Measurements from ENCODE around the gene FAM118B. TPM values are rescaled to one million over a fixed set of nuclear protein-coding genes. Genes with fewer than 3 reads are reported as not detected.
"Not testable (repeated sequence)": the region's sequence is repeated elsewhere in the genome, so short reads cannot be mapped to it uniquely, and the experiment has no call there.

Gene FAM118B
- polyA plus RNA-seq, 10 donors, result 20.8 to 25.3 (median 22.6) TPM

DNA sequence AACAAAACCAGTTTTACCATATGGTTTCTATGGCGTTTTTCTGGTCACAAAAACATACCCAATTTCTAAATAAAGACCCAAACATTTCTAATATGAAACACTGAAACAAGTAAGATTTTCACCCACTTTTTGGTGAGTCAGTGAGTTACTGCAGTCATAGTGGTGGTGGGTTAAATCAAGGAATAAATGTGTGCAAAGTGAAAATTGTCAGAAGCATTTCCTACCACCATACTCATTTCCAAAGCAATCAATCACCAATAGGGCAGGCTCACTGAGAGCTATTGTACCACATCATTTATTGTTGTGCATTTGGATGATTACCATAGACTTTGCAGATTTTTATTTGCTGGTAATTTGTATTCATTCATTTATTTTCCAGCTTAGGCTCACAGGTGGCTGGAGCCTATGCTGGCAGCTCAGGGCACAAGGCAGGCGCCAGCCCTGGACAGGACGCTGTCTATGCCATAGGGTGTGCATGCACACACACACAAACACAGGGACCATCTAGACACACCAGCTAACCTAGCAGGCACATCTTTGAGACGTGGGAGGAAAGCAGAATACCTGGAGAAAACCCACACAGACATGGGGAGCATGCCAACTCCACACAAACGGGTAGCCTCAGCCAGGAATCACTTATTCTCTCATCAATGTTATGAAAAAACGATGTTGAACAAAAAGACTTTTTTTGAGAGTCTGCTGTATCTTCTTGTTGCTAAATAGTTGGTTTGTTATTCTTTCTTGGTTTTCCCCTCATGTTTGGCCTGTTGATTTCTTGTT is 5.1 kb downstream of the FAM118B start:
- no peak for DNase-seq

DNA sequence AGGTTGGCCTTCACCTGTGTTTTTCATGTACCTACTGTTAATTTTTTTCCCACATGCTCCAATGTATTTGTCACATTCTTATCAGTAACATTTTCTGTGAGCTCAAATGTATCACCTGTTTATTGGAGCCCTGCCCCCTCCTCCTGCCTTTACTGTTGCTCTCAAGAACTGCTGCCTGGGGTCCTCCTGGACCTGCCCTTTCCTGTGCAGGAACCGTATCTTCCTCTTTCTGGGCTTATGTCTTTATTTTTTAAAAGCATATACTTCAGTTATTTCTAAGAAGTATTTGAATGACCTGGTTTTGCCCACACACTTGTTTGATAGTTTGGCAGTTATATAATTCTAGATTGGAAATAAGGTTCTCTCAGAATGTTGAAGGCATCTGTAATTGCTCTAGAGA is 5.9 kb downstream of the FAM118B start:
- DNase-seq, result no peak

DNA sequence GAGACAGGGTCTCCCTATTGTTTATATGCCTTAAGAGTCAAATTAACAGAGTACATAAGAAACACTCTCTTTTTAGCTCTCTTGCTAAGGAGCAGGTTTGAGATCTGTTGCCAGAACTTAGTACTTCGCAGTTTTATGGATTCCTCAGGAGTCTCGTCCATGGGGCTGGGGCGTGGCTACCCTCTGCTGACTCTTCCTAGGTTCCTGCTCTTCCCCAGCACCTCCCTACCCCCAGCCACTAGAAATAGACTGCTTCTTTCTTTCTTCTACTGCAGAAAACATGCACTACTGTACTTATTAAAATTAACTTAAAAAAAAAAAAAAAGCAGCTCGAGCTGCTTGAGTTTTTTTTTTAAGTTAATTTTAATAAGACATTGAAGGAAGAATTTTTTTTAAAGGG is 8.0 kb downstream of the FAM118B start:
- DNase-seq, result no peak

DNA sequence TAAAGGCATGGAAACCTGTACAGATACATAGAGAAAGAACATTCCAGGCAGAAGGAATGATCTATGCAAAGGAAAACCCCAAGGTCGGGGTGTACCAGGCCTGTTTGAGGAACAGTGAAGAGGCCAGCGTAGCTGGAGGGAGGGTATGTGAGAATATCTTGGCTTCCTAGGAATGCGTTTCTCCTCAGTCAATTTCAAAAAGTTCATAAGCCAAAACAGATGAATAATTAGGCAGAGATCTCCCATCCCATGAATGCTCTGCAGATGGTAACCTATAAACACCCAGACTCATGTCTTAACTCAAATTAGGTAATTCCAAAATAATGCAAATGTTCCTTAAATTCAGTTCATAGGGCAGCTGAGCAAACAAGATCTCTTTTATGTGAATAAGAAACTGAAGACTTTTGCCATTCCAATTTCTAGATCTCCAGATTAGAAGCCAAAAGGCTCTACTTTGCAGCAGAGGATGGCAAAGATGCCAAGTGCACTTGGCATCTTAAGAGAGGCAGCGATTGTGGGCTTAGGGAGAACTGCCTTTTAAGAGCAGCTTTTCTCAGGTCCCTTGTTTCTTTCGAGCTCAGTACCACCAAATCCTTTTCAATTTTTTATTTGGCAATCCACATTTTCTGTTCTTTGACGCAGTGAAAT is 13.2 kb downstream of the FAM118B start:
- no peak for DNase-seq

DNA sequence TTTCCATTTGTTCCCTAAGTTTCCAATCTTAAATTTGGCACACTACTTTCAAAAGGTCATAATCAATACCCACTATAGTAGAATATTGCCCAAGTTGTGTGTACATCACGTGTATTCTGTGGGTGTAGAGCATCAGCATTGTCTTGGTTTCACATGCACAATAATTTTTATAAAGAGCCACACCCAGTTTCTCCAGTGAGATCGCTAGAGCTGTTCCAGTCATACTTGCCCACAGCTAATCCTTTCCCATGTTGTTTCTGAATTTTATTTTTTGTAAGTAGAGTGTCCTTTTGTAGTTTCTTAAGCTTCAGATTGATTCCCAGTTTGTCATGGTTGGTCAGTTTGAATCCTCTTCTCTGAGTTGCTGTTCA is 13.7 kb downstream of the FAM118B start:
- no peak for DNase-seq

DNA sequence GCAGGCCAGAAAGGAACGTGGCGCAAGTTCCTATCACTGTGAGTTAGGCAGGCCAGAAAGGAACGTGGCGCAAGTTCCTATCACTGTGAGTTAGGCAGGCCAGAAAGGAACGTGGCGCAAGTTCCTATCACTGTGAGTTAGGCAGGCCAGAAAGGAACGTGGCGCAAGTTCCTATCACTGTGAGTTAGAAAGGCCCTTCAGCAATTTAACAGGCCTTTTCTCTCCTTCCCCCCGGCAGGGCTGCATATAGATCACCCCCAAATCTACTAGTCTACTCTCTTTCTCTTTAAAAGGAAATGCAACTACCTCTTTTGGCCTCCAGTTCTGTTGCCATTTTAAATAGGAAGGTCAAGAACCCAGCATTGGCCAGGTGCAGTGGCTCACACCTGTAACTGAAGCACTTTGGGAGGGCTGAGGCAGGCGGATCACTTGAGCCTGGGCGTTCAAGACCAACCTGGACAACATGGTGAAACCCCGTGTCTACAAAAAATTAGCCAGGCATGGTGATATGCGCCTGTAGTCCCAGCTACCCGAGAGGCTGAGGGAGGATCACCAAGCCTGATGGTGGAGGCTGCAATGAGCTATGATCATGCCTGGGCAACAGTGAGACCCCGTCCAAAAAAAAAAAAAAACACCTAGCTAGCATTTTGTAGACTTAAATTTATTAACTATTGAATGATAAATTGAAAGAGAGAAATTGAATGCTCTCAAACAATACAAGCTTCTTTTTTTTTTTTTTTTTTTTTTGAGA is 14.9 kb downstream of the FAM118B start:
- DNase-seq, result no peak

DNA sequence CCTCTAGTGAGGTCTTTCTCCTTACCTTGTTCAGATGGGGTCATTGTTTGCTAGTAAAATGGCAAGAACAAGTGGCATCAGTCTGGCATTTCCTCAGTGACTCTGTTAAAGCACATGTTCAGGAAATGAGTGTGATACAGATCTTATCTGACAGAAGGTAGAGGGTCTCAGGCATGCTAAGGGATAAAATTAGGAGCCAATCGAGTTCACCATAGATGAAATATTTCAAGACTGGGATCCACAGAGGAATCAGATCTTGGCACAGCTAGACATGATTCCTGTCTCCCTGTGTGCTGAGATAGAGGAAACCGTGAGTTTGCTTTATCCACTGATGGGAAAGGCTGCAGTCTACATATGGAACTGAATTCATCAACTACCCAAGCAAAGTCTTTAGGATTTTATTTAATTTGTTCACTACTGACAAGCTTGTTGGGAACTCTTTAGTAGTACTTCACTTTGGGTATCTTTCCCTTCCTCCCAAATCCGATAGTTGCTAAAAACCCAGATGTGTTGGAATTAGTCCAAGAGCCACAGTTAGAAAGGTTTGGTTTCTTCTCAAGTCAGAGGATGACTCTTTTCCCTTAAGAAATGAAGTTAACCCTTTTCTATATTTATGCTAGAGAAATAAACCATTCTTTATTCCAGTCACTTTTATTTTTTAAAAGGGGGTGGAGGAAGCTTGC is 18.4 kb downstream of the FAM118B start:
- DNase-seq, result peak; percentile 24 to 63 (median 38)

DNA sequence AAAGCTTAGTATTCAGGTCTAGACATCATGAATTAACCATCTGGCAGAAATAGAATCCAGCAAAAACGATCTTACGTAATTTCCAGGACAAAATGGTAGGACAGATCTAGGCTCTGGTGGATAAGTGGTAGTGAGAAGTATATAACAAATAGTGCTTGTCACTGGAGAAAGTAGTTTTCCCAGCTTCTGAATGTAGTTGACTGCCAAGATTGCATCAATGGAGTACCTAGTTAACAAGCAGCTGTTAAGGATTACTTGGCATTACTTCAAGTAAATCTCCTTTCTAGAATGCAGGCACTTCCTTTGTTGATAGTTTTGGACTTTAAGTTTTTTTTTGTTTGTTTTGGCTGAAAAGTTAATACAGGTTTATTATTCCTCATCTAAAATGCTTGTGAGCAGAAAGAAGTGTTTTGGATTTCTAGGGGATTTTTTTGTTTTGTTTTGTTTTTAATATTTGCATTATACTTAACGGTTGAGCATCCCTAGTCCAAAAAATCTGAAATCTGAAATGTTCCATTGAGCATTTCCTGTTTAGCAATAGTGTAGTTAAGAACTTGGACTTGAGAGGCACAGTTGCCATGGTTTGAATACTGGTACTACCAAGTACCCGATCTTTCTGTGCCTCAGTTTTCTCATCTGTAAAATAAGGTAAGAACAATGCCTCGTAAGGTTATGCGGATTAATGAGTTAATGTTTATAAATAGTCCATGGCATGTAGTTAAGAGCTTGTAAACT is 20.3 kb downstream of the FAM118B start:
- peak in 1 of 3 donors; percentile 40 for DNase-seq

DNA sequence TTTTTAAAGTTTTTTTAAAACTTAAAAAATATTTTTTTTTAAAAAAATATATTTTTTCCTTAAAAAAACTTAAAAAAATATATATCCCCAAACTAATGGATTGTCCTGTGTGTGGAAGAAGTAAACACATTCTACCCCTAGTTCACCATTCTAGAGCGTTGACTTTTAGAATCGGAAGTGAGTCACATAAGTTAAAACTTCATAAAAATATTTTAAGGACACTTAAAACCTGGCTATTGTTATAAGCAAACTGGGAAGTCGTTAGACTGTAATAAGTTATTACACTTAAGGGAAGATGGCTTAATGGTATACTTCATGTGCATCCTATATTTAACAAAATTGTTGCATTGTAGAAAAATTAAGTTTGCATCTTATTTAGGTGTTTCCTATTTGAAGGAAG is 21.1 kb downstream of the FAM118B start:
- DNase-seq, result no peak

DNA sequence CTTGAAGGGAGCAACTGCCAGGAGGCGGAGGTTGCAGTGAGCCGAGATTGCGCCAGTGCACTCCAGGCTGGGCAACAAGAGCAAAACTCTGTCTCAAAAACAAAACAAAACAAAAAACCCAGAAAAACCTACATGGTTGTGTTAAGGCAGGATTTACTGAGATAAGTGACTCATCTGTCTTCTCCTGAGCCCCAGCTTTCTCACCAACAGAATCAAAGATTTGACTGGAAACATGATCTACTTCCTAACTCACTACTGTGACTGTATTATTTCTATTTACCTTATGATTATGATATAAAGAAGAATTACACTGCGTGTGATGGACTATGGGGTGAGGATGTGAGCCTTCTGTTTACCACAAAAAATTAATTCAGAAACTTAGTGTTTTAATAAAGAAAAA is 21.8 kb downstream of the FAM118B start:
- no peak for DNase-seq

DNA sequence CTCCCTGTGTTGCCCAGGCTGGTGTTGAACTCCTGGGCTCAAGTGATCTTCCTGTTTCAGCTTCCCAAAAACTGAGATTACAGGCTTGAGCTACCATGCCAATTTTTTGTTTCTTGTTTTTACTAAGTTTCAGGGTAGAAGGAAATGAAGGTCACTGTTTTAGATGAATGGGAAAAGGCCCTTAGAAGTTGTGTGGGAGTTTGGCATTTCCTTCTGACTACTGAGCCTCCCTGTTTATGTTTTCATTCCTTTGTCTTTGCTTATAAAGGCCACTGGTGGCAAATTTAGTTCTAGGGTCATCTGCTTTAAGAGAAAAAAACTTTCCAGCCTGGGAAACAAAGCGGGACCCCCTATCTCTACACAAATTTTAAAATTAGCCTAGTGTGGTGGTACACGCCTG is 35.1 kb downstream of the FAM118B start:
- no peak for DNase-seq

DNA sequence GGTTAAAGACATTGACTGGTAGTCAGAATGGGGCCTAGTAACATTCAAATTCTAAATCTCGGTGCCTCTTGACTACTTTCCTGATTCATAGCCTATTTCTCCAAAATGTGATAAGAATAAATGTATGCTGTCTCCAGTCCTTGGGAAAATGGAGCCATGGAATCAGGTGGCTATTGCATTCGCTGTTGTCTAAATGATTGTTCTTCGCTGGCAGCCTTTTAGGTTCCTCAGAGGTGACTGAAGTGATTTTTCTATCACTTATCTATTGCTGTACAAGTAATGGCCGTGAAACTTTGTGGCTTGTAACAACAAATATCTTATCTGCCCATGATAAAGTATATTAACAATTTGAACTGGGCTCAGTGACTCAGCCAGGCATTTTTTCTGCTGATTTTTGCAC is 41.7 kb downstream of the FAM118B start:
- DNase-seq, result no peak

DNA sequence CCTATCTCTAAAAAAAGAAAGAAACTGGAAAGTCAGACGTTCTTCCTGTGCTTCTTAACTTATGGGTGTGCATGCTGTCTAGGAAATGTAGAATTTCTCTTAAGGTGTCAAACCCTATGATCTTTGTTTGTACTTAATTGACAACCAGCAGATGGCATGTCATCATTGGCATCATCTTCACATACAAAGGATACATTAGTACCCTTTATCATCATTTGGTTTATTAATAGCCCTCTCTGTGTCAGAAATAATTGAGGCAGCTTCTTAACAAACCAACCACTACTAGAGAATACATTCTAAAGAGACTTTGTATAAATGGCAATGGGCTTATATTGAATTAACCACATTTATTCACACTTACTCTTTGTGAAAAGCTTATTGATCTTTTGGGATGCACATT is 43.2 kb downstream of the FAM118B start:
- no peak for DNase-seq

DNA sequence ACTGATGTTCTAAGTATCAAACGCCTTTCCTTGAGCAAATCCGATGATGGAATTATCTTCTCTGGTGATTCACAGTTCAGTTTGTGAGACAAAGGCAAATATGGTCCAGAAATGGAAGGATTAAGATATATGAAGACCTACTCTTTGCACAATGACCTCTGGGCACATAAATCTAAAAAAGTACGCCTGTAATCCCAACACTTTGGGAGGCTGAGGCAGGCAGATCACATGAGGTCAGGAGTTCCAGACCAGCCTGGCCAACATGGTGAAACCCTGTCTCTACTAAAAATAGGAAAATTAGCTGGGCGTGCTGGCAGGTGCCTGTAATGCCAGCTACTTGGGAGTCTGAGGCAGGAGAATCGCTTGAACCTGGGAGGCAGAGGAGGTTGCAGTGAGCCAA is 43.9 kb downstream of the FAM118B start:
- DNase-seq, result not testable (repeated sequence)

DNA sequence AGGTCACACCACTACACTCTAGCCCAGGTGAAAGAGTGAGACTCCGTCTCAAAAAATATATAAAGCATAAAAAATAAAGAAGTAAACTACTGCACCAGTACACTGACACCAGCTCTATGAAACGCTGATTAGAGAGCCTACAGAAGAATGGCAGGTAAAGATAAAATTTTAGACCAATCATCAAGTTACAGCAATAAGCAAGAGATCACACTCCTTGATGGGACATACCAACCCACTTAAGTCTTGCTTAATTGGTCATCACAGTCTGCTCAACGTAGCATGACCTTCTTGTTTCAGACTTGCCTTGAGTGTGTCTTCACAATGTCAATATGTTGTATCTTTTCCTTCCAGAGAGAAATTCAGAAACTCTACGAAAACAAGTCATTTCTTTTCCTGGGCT is 44.6 kb downstream of the FAM118B start:
- DNase-seq, result no peak

DNA sequence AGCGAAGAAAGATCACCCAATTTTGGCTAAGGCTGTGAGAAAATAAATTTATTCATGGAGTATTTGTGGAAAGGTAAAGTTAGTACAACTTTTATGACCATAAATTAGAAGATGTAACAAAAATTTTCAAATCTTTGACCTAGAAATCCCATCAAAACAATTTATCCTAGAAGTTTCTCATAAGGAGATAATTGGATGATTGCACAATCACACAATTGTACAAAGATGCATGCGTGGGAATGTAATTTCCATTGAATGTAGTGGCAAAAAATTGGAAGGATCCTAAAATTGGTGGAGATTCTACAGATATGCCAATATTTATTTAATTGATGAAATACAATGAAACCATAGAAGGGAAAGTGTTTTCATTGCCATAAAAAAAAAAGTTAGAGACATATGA is 45.6 kb downstream of the FAM118B start:
- no peak for DNase-seq

DNA sequence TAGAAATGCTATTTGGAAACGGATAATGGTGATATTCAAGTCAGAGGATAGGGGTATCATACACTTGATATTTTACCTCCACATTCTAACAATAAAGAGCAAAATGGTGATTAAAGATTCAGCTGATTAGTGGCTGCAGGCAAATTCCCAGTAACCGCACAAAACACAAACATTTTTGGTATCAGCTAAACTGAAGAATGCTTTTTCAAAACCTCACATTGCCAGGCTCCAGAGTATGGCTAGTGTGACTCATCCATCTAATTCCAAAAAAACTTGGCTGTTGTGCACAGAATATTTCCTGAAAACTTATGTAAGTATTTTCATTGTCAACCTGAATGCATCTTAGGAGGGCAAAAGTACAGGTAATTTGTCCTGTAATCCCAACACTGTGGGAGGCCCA is 46.2 kb downstream of the FAM118B start:
- no peak for DNase-seq

DNA sequence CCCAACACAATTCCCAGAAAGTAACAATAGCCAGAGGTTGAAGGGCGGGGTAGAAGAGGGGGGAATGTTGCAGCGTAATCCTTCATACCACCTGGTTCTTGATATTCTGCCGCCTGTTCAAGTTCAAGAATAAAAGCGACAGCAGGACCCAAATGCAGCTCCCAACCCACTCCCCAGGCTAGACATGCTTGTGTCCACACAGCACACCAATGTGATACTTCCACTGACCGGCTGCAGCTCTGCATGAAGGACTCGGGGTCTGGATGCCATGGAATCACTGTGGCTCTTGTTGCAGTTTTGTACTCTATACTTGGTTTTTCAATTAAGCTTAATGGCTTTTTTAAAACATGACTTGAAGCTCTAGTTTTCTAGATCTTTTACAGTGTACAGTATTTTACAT is 50.6 kb downstream of the FAM118B start:
- no peak for DNase-seq

DNA sequence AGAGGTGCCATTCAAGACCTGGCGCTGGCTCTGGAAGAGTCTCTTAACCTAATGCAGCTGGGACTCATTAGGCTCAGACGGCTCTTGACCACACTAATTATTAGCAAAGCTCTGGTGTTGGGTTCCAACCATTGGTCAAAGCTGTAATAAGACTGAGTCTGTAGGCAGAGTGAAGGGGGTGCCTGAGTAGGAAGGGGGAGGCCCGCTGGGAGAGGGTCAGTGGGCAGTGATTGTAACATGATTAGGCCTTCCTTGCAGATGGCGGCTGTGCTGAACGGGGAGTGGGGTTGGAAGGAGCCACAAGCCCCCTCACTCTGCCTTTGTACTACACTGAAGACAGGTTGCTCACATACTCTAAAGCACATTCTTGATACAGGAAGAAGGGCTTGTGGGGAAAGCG is 51.9 kb downstream of the FAM118B start:
- no peak for DNase-seq

DNA sequence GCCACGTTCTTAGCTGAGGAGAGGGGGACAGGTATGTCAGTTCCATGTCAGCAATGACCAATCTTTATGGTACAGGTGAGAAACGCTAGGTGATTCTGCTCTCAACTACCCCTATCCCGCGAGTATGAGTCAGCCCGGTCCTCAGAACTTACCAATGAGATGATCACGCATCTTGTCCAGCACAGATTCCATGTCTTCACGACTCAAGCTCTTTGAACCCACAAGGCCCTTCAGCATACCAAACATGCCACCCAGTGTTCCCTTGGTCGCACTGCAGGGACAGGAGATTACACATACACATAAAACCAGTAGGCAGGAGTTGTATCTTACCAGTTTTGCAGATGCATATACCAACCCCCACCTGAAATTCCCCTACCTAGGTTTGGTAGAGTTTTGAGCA is 54.2 kb downstream of the FAM118B start:
- no peak for DNase-seq

DNA sequence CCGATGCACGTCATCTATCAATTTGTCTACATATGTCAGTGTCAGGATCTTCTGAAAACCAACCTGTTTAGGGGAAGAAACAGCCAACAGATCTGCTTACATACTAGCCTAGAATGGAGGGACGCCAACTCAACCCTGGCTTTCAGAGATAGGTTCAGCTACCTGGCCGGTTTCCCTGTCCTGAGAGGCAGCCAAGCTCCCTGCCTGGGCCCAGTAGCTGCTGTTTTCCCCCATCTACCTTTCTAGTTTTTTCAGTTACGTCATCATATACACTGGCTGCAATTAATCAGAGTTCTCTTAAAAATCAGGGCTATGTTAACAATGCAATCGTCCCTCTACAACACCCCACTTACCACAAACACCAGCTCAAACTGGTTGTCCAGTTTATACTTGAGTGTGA is 56.1 kb downstream of the FAM118B start:
- no peak for DNase-seq

DNA sequence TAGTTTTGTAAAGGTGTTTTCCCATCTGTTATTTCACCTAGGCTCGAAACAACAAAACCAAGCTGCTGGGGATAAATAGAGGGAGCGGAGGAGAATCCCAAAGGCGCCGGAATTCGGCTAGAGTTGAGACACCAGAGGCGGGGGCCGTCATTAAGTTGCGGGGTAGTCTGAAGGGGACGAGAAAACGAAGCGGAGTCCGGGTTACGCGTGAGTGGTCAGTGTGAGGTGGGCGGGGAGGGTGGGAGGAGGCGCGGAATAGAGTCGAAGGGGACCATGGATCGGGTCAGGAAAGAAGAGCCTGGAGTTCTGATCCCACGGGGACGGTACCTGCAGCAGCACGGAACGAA is 56.8 kb downstream of the FAM118B start:
- no peak for DNase-seq

Data from muscle of back (tissue), 11 donors.